NCI-H460 (cell line): ENCODE measurements around the gene PRKCD. TPM values are rescaled to one million over a fixed set of nuclear protein-coding genes. Genes with fewer than 3 reads are reported as not detected.

Source experiments
- DNase-seq: peaks from one replicate; pipeline ENCODE4 v3.0.0-alpha.2; 2016; ENCODE audit warnings: low read depth; ENCODE audit errors: extremely low read depth
- total RNA-seq: library from RNA; depleted of rRNA; stranded (reverse); fragments of >200 nt; shearing (Covaris generic); gene quantifications from 2 replicates; pipeline ENCODE4 v1.2.3, GENCODE V29; 2014

The PRKCD gene
- total RNA-seq, 1 experiment from 2014 or later = 1.0 TPM

DNA sequence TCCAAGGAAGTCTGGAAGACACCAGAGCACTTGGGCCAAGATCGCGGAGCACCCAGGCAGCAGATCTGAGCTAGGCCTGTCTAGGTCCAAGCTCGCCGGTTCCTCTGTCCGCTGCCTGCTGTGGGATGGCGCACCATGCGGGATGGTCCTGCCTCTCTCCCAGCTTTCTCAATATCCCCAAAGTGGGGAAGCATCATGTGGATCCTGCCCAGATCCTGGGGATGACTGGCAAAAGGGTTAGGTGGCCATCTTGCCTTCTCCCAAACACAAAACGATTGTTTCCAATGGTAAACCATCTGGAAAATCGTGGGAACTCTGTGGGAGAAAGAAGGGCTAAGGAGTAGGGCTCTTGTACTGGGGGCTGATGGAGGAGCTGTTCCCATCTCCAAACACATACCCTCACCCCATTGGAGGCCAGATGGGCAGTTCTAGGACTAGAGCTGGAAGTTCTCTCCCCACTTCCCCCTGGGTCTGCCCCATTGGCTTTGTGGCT lies 8.9 kb downstream of the PRKCD start:
- DNase-seq = no peak

DNA sequence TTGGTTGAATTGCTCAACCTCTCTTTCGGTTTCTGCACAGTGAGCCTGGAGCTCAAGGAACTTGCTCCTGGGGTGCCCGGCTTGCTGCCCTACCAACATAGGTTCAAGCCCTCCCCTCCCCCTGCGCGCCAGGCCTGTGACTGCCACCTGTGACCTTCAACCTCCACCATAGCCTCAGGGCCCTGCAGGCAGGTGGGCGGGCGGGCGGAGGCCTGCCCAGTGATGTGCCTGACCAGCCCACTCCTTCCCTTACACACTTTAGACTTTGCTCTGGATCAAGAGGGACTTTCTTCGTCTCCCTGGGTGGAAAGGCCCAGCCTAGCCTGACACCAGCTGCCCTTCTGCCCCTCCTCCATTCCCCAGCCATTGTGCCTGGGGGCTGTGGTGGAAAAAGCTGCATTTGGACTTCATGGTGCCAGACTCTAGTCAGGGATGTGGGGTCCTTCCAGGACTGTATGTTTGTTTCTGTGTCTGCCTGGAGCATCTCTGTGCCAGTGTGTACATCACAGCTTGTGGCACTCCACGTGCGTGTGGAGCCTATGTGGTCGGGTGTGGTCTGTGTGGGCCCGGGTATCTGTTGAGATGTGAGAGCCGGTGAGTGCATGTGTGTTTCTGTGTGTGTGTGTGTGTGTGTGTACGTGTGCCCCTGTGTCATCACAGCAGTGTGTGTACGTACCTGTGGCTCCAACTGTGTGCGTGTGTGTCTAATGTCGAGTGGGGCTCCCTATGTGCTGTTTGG lies 9.5 kb downstream of the PRKCD start:
- no peak for DNase-seq

DNA sequence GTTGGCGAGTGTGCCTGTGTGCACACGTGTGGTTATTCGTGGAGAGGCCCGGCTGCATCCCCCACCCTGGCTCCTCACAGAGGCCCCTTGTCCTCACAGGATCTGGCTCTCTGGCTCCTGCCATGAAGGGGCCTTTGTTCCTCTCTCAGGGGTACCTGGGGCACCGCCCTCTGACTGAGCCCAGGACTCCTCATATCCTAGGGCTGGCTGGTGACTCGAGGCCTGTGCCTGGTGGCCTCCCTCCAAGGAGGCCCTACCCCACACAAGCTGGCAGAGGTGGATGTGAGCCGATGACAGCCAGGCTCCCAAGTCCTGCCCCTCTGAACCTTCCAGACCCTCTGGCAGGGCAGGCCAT lies 10.0 kb downstream of the PRKCD start:
- DNase-seq = no peak

DNA sequence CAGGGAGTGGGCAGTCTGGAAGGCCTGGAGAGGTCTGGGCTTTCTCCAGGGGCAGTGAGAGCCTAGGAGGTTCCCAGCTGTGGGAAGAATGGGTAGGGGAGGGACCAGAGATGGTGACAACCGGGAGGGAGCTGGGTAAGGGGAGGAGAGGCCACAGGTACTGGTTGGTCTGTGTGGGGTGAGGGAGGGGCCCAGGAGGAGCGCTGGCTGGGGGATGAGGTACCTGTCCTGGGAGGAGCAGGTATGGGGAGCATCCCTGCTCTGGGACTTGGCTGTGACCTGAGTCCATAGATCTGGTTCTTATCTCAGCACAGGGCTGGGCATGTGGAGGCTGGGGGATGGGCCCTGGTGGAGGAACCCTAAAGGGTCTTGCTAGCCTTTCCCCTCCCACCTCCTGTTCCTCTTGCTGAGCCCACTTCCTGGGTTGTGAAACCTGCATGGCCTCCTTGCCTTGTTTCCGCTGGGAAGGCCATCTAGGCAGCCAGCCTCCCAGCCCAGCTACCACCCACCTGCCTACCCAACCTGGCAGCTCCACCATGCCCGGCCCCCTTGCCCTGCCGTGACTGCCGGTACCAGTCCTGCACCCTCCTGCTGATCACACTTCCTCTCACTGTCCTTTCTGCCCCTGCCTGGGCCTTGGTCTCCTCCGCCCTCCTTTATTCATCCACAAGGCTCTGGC lies 11.0 kb downstream of the PRKCD start:
- no peak for DNase-seq

DNA sequence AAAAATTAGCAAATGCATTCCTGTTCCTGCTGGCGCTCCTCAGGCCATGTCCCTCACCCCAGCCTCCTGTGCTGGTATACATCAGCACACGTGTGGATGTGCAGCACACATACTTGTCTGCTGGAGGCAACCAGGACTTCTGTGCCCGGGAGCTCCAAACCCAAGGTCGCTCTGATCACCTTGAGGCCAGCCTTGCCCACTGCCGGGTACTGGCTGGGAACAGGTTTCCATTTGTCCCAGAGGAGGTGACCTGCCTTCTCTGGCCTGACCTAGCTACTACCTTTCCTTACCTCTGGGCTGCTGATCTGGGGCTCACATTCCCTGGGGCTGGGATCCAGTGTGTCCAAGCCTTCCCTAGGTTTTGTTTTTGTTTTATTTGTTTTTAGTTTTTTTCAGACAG lies 12.1 kb downstream of the PRKCD start:
- no peak for DNase-seq

DNA sequence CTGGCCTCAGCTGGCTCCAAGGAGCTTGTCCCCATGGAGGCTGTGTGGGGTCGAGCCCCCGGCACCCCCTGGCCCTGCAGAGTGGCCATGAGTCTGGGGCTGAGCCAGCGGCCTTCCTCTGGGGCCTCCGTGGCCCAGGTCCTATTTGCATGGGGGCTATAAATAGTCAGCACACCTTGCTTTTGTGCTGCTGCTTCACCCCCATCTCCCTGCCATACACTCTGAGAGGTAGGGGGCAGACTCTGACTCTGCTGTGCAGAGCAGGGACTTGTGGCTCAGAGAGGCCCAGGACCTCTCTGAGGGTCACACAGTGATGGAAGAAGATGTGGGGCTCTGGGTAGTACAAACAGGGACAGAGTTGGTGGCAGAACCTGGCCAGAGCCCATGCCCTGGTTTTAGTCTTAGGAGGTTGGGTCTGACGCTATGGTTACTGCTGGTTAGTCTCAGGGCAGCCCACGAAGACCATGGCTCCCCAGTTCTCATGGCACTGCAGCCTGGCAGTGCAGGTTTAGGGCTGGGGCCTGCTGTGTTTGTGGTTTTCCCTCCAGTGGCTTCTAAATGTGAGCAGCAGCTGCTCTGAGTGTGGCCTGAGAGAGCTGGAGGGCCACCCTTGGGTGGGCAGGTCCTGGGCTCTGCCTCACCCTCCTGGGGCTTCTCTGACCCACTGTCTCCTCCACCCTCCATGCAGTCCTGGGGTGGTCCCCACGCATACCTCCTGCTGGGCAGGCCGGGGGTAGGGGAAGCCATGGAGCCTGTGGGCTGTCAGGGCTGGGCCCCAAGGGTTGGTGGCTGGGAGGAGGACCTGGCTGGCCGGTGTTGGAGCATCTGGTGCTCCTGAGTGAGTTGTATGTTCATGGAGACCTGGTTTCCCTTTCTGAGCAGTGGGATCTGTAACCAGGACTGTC lies 13.6 kb downstream of the PRKCD start:
- DNase-seq = no peak

DNA sequence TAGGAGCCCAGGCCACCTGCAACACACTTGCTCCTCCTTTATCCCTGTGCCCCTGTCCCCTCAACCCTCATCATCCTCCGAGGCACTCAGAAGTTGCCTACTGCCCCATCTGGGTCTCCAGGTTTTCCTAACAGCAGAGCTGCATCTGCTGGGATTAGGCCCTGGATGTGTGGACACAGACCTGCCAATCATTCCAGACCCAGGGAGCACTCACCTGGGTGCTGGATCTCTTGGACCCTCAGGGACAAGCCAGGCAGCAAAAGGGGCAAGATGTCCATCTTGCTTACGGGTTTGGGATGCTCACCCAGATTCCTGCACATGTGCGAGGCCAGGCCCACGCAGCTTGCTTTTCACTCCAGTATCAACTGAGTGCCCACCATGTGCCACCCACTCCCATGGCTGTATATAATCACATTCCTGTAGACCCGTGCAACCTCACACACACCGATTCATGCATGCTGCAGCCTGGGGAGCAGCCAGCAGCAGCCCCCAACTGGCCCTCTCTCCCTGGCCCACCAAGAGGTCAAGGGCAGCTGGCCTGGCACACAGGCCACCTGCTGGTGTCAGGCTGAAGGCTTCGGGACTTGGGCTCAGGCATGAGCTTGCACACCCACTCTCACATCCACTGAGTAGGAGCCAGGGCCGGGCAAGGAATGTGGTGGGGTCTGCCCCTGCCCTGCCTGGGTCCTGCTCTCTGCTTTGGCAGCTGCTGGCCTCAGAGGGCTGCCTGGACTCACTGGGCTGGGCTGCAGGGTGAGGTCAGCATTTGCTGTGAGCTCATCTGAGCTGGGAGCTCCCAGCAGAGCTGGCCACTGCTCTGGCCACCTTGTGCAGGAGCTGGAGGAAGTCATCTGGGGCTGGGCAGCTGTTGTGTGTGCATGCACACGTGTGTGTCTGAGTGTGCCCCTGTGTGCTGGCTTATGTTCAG lies 14.9 kb downstream of the PRKCD start:
- DNase-seq = no peak

DNA sequence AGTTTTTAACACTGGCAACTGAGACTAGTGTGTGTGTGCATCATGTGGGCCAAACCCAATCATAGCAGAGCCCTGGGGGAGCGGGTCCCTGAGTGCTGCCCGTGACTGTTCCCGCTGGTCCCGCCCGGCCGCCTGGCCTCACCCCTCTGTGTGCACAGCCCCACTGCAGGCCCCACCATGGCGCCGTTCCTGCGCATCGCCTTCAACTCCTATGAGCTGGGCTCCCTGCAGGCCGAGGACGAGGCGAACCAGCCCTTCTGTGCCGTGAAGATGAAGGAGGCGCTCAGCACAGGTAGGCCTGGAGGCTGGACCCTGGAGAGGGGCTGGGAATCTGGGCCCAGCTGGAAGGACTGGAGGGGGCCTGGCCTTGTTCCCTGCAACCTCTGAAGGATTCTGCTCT lies 17.2 kb downstream of the PRKCD start:
- DNase-seq = no peak

DNA sequence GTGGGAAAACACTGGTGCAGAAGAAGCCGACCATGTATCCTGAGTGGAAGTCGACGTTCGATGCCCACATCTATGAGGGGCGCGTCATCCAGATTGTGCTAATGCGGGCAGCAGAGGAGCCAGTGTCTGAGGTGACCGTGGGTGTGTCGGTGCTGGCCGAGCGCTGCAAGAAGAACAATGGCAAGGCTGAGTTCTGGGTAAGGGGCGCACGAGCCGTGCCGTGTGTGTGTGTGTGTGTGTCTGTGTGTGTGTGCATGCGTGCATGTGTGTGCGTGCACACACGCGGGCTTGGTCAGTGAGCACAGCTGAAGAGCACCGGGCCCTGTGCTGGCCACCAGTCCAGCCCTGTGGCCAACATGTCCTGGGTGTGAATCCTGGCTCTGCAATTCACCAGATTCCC lies 18.6 kb downstream of the PRKCD start:
- no peak for DNase-seq

DNA sequence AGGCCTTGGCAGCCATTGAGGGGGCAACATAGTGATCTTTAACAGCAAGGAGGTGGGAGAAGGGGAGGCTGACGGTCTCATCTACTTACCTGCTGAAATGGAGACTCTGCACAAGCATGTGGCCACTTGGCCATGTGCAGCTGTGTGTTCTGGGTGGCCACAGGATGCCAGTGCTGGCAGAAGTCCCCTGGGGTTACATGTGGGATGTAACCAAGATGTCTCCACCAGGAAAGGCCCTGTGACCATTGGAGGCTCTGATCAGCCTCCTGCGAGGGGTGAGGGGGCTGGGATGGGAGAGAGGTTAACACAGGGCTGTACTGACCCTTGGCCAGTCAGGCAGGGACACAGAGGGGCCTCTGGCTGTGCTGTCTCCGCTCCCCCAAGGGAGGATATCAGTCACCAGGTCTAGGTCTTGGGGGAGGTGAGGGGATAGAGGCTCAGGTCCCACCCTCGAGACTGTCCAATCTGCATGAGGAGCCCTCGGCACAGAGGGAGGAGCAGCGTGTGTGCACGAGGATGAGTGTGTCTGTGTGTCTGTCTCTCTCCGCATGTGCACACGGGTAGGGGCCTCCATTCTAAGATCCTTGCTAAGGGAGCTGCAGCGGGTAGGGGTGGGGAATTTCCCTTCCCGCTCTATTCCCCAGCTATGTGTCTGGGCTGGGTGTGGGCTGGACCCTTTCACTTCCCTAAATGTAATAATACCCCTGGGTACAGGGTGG lies 19.5 kb downstream of the PRKCD start:
- DNase-seq = no peak

DNA sequence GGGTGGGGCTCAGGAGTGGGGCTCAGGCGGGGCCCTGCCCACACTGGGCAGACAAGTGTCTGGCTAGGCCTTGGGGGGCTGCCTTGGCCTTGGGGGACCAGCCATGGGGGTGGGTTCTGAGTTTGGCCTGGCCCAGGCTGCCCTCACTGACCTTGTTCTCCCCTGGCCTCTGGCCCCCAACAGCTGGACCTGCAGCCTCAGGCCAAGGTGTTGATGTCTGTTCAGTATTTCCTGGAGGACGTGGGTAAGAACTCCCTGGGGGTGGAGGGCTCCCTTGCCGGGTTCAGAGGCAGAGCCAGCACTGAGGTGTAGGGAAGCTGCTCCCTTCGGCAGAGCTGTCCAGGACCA lies 20.0 kb downstream of the PRKCD start:
- DNase-seq = no peak

DNA sequence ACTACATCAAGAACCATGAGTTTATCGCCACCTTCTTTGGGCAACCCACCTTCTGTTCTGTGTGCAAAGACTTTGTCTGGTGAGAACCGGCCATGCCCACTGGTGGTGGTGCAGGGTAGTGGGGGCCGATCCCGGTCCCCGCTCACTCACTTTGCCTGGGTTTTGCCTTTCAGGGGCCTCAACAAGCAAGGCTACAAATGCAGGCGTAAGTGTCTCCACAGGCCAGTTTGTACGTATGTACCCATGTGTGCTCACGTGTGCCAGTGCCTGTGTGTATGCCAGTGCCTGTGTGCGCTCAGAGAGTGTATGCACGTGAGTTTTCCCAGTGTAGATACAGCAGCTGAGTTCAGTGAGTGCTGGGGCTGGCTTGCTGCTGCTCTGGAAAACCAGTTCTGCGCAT lies 20.5 kb downstream of the PRKCD start:
- DNase-seq = no peak

DNA sequence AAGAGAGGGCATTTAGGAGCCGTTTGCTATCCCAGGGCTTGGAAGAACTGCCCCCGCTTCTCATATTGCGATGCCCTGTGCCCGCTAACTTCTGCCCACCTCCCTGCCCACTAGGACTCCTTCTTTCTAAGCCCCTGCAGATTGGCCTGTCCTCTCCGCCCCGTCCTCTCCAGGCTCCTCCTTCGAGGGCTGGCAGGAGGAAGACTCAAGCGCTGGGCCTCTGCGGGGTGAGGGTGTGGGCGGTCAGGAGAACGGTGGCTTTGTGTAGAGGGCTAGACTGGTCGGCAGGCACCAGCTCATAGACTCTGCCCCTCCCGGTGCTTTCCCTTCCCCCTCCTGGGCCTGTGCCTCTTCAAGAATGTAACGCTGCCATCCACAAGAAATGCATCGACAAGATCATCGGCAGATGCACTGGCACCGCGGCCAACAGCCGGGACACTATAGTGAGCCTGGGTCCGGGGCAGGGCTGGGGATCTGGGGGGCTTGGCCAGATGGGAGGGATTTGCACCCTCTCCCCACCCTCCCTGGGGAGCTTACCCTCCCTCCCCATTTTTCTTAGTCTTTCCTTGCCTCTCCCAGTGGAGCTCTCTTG lies 21.9 kb downstream of the PRKCD start:
- no peak for DNase-seq

DNA sequence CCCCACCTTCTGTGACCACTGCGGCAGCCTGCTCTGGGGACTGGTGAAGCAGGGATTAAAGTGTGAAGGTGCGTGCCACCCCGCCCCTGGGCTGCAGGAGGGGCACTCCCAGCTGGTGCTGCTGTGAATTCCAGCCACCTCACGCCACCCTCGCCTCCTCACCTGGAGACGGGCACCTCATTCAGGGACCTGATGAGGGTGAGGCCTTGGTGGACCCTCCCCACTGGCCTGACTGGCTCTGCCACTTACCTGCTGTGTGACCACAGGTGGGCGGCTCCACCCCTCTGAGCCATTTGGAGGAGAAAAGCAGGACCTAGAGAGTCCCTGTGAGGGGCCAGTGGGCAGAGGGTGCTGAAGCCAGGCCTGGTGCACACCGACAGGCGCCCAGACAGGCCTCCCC lies 22.5 kb downstream of the PRKCD start:
- DNase-seq = no peak

DNA sequence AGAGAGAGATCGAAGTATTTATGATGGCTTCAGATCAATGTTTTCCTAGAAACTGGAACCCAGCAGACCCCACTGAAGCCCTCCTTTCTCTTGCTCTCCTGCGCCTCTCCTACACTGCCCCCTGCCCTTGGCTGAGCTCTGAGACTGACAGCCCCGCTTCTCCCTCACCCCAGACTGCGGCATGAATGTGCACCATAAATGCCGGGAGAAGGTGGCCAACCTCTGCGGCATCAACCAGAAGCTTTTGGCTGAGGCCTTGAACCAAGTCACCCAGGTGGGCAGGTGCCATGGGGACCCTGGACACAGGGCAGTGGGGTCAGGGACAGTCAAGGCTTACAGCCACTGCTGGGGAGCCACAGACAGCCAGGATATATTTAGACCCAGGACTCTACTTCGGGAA lies 23.7 kb downstream of the PRKCD start:
- no peak for DNase-seq

DNA sequence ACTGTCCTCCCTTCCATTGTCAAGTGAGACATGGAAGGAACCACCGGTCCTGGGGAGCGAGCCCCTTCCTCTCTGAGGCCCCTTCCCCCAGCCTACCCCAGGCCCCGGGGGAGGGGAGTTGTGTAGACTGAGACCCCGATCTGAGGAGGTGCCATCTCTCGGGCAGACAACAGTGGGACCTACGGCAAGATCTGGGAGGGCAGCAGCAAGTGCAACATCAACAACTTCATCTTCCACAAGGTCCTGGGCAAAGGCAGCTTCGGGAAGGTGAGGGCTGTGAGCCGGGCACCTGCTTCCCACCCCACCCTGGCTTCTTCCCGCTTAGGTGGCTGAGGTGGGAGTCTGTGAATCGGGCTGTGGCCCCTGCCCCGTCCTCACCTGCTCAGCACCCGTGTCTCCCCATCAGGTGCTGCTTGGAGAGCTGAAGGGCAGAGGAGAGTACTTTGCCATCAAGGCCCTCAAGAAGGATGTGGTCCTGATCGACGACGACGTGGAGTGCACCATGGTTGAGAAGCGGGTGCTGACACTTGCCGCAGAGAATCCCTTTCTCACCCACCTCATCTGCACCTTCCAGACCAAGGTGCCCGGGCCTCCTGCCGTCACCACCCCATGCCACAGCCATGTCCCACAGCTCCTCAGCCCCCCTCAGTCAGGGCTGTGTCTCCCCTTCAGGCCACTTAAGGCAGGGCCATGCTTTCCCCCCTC lies 24.9 kb downstream of the PRKCD start:
- DNase-seq = no peak

DNA sequence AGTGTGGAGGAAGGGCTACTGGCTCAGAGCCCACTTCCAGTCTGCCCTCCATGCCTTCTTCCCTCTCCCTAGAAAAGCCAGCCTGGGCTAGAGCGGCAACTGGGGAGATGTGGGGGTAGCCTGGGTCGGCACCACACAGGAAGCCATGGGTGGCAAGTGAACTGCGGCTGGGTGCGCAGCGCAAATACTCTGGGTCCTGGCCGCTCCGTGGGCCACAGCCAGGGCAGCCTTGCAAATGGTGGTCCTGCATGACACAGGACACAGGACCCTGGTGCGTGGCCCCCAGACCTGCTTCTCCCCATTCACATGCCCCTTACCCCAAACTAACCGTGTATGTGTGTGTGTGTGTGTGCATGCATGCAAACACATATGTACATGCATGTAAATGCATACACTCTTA lies 25.7 kb downstream of the PRKCD start:
- DNase-seq = no peak

DNA sequence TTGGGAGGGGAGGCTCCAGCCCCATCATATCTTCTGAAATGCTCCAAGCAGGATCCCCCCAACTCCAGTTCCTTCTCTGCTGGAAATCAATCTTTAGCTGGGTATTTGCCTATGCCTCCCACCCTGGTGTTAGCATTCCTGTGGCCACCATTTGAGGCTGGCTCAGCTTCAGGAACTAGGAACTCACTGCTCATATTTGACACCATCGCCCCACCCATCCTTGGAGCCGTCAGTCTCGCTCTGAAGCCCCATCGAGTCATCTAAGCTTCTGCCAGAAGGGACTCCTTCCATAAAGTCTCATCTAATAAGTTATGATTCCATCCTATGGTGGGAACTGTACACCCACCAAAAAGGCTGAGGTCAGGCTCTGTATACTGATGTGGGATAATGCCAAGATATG lies 26.4 kb downstream of the PRKCD start:
- no peak for DNase-seq
